KMS-11 (cell line): ENCODE results near the gene SOX30.
"Not testable (repeated sequence)": the region's sequence is repeated elsewhere in the genome, so short reads cannot be mapped to it uniquely, and the experiment has no call there.

ENCODE experiments used
- H2AFZ ChIP-seq: fragments of 200-600 bp; sonication (generic); 2 replicates; pipeline ENCODE4 v1.6.1; 2016; ENCODE audit warnings: antibody characterized with exemption, mixed run types, low read depth
- H3K27ac ChIP-seq: fragments of 200-600 bp; sonication (generic); 2 replicates; pipeline ENCODE4 v1.6.1; 2016; ENCODE audit warnings: mild to moderate bottlenecking, mixed run types
- H3K27me3 ChIP-seq: fragments of 200-600 bp; sonication (generic); 2 replicates; pipeline ENCODE4 v1.6.1; 2017; ENCODE audit warnings: mild to moderate bottlenecking, low read depth, mixed run types, moderate library complexity; ENCODE audit not compliant: insufficient read depth
- H3K36me3 ChIP-seq: fragments of 200-600 bp; sonication (generic); 2 replicates; pipeline ENCODE4 v1.6.1; 2017; ENCODE audit warnings: mild to moderate bottlenecking, mixed run types; ENCODE audit not compliant: insufficient read depth
- H3K4me1 ChIP-seq: fragments of 200-600 bp; sonication (generic); 2 replicates; pipeline ENCODE4 v1.6.1; 2016; ENCODE audit warnings: mild to moderate bottlenecking, low read depth, mixed run types; ENCODE audit not compliant: poor library complexity, severe bottlenecking
- H3K4me2 ChIP-seq: fragments of 200-600 bp; sonication (generic); 2 replicates; pipeline ENCODE4 v1.7.0; 2016; ENCODE audit warnings: mild to moderate bottlenecking, mixed run types
- H3K4me3 ChIP-seq: fragments of 200-600 bp; sonication (generic); IDR thresholded peaks from 2 replicates; pipeline ENCODE4 v1.6.1; 2017; ENCODE audit warnings: low read depth, low read length, mixed read lengths; ENCODE audit not compliant: insufficient read depth
- H3K79me2 ChIP-seq: fragments of 200-600 bp; sonication (generic); 2 replicates; pipeline ENCODE4 v1.6.1; 2016; ENCODE audit warnings: low read depth, mixed run types; ENCODE audit not compliant: insufficient read depth
- H3K9ac ChIP-seq: fragments of 200-600 bp; sonication (generic); 2 replicates; pipeline ENCODE4 v1.6.1; 2016; ENCODE audit warnings: mild to moderate bottlenecking, mixed run types
- H4K20me1 ChIP-seq: fragments of 200-600 bp; sonication (generic); 2 replicates; pipeline ENCODE4 v1.6.1; 2016; ENCODE audit warnings: mild to moderate bottlenecking, mixed run types; ENCODE audit not compliant: insufficient read depth
- TF ChIP-seq, protein P1 (sequence below): fragments of 200-600 bp; sonication (generic); conservative IDR thresholded peaks from 2 replicates; pipeline ENCODE4 v1.6.1; 2017; ENCODE audit warnings: low read depth, mild to moderate bottlenecking, antibody characterized with exemption, low read length, moderate library complexity, mixed read lengths

Gene SOX30

GRCh38 chr5:157687198-157687554 lies 34.9 kb upstream of the SOX30 start:
- no peaks in the 10 kb centered on the region for H3K4me1 ChIP-seq
- no peaks in the 10 kb centered on the region for H3K79me2 ChIP-seq
- no peaks in the 10 kb centered on the region for H3K36me3 ChIP-seq
- no peak overlapping the region for H3K4me2 ChIP-seq
- H4K20me1 ChIP-seq = no peaks in the 10 kb centered on the region
- H3K4me3 ChIP-seq = no peak overlapping the region
- H3K27me3 ChIP-seq = no peaks in the 10 kb centered on the region
- no peak overlapping the region for H2AFZ ChIP-seq
- no peak overlapping the region for H3K9ac ChIP-seq
- no peak overlapping the region for H3K27ac ChIP-seq
- TF ChIP-seq, protein P1, sequence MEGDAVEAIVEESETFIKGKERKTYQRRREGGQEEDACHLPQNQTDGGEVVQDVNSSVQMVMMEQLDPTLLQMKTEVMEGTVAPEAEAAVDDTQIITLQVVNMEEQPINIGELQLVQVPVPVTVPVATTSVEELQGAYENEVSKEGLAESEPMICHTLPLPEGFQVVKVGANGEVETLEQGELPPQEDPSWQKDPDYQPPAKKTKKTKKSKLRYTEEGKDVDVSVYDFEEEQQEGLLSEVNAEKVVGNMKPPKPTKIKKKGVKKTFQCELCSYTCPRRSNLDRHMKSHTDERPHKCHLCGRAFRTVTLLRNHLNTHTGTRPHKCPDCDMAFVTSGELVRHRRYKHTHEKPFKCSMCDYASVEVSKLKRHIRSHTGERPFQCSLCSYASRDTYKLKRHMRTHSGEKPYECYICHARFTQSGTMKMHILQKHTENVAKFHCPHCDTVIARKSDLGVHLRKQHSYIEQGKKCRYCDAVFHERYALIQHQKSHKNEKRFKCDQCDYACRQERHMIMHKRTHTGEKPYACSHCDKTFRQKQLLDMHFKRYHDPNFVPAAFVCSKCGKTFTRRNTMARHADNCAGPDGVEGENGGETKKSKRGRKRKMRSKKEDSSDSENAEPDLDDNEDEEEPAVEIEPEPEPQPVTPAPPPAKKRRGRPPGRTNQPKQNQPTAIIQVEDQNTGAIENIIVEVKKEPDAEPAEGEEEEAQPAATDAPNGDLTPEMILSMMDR = no peak

DNA sequence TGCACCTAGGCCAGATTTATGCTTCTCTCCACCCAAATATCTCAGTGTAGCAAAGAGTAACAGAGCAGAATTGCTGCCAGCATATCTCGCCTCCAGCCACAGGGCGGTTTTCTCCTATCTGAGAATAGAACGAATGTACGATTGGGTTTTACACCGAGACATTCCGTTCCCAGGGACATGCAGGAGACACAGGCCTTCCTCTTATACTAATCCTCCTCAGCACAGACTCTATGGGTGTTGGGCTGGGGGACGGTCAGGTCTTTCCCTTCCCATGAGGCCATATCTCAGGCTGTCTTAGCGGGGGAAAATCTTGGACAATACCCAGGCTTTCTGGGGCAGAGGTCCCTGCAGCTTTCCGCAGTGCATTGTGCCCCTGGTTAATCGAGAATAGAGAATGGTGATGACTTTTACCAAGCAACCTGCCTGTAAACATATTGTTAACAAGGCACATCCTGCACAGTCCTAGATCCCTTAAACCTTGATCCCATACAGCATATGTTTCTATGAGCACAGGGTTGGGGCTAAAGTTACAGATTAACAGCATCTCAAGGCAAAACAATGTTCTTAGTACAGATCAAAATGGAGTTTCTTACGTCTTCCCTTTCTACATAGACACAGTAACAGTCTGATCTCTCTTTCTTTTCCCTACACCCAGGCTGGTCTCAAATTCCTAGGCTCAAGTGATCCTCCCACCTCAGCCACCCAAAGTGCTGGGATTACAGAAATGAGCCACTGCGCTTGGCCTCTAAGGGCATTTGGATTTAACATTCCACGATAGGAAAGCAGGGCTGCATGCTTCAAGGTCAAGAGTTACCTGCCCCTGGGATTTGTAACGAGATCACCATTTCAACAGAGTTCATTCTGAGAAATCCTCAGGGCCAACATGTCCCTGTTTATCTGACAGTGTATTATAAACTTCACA lies 34.3 kb upstream of the SOX30 start:
- not testable (repeated sequence) for H4K20me1 ChIP-seq, H3K4me2 ChIP-seq, H3K79me2 ChIP-seq, H3K27me3 ChIP-seq, H3K9ac ChIP-seq, H3K36me3 ChIP-seq, H3K4me3 ChIP-seq, H3K27ac ChIP-seq, H2AFZ ChIP-seq, H3K4me1 ChIP-seq

DNA sequence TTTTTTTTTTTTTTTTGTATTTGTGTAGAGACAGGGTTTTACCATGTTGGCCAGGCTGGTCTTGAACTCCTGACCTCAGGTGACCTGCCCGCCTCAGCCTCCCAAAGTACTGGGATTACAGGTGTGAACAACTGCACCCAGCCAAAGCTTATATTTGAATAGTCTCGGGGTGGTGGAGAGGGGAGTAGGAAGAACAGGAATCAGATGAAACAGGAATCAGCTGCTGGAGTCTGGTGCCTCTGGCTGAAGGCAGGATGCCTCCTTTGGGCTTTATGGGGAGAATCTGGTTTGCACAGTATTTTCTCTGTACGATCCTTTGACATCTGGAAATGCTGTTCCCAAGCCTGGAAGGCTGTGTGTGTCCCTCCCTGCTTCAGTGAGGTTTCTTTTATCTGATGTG lies 30.0 kb upstream of the SOX30 start:
- no peaks in the 10 kb centered on the region for H3K36me3 ChIP-seq
- no peaks in the 10 kb centered on the region for H3K79me2 ChIP-seq
- H3K4me2 ChIP-seq = no peak overlapping the region
- H3K4me1 ChIP-seq = no peaks in the 10 kb centered on the region
- no peak overlapping the region for H3K4me3 ChIP-seq
- TF ChIP-seq, protein P1 = no peak
- no peaks in the 10 kb centered on the region for H4K20me1 ChIP-seq
- H2AFZ ChIP-seq = no peak overlapping the region
- no peak overlapping the region for H3K9ac ChIP-seq
- H3K27ac ChIP-seq = no peak overlapping the region
- no peaks in the 10 kb centered on the region for H3K27me3 ChIP-seq

DNA sequence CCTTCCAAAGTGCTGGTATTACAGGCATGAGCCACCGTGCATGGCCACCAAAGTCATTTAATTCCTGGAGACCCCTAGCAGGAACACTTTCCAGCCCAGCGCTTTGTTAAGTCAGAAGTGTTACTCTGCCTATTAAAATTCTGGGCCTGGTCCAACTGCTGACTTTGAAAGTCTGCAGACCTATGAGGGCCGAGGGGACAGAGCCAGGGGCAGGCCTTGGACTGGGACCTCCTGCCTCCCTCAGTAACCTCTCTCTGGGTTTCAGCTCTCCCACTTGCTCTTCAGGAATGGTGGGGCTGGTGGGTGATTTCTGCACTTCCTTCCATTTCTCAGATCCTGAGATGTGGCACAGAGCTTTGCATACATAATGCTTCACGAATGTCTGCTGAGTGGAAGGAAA lies 28.8 kb upstream of the SOX30 start:
- TF ChIP-seq, protein P1 = no peak
- no peak overlapping the region for H3K9ac ChIP-seq
- no peaks in the 10 kb centered on the region for H4K20me1 ChIP-seq

DNA sequence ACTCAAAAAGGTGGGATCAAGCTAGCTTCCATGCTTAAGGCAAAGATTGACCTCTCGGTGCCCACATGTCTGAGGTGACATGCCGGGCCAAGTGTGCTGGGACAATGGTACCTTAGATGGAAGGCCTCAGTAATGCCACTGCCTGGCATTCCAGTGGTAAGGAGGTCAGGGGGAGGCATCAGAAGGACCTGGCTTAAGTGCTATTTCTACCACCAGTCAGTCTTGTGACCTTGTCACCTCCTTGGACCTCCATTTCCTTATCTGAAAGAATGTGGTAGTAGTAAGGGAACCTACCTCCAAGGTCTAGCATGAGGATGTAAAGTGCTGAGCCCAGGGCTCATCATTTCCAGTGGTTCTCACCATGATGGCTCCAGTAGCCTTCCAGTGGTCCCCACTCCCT lies 28.0 kb upstream of the SOX30 start:
- Histone ChIP-seq H3K79me2 (no peaks in the 10 kb centered on the region), H3K27me3 (no peaks in the 10 kb centered on the region), H3K4me1 (no peaks in the 10 kb centered on the region), H3K4me2 (no peak overlapping the region), H4K20me1 (no peaks in the 10 kb centered on the region), H2AFZ (no peak overlapping the region), H3K27ac (no peak overlapping the region), H3K36me3 (no peaks in the 10 kb centered on the region), H3K9ac (no peak overlapping the region), H3K4me3 (no peak overlapping the region)
- TF ChIP-seq, protein P1 = no peak

More for the DNA sequence above, 28.8 kb upstream of the SOX30 start:
- Histone ChIP-seq H3K27ac (no peak overlapping the region), H3K79me2 (no peaks in the 10 kb centered on the region), H3K4me3 (no peak overlapping the region), H3K36me3 (no peaks in the 10 kb centered on the region), H3K27me3 (no peaks in the 10 kb centered on the region), H3K4me1 (no peaks in the 10 kb centered on the region), H2AFZ (no peak overlapping the region), H3K4me2 (no peak overlapping the region)
